ENCODE measurements around the gene LZIC.

Gene LZIC

GRCh38 chr1:9888886-9889285 lies 54.3 kb downstream of the LZIC start:
- DNase-seq (ENCODE audit: low read depth) = no peak
- TF ChIP-seq, protein P1, sequence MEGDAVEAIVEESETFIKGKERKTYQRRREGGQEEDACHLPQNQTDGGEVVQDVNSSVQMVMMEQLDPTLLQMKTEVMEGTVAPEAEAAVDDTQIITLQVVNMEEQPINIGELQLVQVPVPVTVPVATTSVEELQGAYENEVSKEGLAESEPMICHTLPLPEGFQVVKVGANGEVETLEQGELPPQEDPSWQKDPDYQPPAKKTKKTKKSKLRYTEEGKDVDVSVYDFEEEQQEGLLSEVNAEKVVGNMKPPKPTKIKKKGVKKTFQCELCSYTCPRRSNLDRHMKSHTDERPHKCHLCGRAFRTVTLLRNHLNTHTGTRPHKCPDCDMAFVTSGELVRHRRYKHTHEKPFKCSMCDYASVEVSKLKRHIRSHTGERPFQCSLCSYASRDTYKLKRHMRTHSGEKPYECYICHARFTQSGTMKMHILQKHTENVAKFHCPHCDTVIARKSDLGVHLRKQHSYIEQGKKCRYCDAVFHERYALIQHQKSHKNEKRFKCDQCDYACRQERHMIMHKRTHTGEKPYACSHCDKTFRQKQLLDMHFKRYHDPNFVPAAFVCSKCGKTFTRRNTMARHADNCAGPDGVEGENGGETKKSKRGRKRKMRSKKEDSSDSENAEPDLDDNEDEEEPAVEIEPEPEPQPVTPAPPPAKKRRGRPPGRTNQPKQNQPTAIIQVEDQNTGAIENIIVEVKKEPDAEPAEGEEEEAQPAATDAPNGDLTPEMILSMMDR (IDR thresholded peaks at IDR 0.05; ENCODE audit: low read length, missing control alignments) = no peak
- no peak overlapping the region for H3K4me3 ChIP-seq (replicated peaks; ENCODE audit: low read depth, low read length)

DNA sequence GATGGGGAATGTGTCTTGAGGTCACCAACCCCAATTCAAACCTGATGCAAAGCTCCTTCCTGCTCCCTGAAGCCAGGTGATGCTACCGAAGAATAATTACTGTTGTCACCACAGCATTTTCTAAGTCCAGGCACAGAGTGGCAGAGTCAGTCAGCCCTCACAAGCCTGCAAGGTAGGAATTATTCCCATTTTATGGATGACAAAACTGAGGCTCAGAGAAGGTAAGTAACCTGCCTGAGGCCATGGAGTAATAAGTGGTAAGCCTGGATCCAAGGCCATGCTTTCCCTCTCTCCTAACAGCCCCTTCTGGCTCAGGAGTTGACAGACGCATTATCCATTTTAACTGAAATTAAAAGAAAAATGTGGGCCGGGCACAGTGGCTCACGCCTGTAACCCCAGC lies 56.1 kb downstream of the LZIC start:
- DNase-seq (ENCODE audit: low read depth) = no peak
- H3K4me3 ChIP-seq (replicated peaks; ENCODE audit: low read depth, low read length) = no peak overlapping the region
- TF ChIP-seq, protein P1 (IDR thresholded peaks at IDR 0.05; ENCODE audit: low read length, missing control alignments) = no peak

DNA sequence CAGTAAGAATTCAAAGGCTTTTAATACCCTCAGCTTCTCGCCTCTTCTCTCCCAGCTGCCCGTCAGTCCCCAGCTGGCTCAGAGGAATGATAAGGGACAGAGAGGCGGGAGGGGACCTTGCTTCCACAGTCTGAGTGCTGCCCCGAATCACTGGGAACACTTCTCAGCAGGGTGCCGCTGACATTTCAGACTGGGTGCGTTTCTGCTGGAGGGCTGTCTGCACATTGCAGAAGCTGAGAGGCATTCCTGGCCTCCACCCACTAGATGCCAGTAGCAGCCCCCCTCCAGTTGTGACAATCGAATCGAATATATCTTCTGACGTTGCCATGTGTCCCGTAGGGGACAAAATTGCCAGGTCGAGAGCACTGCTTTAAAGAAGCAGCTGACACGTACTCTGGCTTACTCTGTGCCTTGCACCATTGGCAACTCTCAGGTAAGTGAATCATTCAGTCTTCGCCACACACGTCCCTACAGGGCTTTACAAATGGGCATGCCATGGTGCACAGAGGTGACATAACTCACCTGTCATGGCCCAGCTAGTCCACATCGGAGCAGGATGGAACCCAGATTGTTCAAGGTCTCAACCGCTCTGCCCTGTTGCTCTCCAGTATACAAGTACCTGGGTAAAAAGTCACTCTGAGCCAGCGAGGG lies 57.0 kb downstream of the LZIC start:
- H3K4me3 ChIP-seq (replicated peaks; ENCODE audit: low read depth, low read length) = no peak overlapping the region
- no peak for DNase-seq (ENCODE audit: low read depth)
- TF ChIP-seq, protein P1 (IDR thresholded peaks at IDR 0.05; ENCODE audit: low read length, missing control alignments) = no peak

GRCh38 chr1:9884805-9885204 lies 58.4 kb downstream of the LZIC start:
- no peak for DNase-seq (ENCODE audit: low read depth)
- no peak overlapping the region for H3K4me3 ChIP-seq (replicated peaks; ENCODE audit: low read depth, low read length)
- TF ChIP-seq, protein P1 (IDR thresholded peaks at IDR 0.05; ENCODE audit: low read length, missing control alignments) = no peak

DNA sequence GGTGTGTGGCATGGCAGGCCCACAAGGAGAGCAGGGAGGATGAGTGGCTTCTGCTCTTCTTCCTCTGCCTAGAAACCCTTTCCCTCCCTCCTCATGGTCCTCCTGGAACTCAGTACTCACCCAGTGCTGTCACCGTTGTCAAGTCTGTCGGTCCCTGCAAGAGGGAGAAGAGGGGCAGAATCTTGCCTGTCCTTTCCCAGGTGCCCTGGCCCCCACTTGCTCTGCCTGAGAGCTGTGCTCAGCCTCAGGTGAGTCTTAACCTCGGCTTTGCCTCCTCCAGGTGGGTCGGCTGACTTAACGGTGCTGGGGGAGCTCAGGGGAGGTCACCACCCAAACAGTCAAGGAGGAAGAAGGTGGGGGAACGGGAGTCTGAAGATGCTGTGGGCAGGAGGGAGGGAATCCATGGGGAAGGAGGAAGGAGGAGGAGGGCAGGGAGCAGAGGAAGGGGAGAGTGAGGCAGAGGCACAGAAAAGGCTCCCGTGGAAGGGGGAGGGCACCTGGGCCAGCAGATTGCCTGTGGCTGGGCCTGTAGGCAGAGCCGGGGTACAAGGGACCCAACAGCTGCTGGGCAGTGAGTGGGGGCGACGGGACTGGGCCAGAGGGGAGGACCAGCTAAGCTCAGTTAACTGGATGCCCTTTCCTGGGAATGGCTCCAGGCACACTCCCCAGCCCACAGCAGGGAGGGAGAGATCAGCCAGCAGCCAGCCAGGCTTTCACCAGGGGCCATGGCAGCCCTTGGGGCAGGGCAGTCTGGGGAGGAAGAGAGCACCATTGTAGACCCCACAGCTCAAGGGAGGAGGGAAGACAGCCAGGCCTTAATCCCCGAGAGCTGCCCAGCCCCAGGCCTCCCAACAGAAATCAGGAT lies 59.4 kb downstream of the LZIC start:
- H3K4me3 ChIP-seq (replicated peaks; ENCODE audit: low read depth, low read length) = no peak overlapping the region
- DNase-seq (ENCODE audit: low read depth) = no peak
- TF ChIP-seq, protein P1 (IDR thresholded peaks at IDR 0.05; ENCODE audit: low read length, missing control alignments) = no peak

DNA sequence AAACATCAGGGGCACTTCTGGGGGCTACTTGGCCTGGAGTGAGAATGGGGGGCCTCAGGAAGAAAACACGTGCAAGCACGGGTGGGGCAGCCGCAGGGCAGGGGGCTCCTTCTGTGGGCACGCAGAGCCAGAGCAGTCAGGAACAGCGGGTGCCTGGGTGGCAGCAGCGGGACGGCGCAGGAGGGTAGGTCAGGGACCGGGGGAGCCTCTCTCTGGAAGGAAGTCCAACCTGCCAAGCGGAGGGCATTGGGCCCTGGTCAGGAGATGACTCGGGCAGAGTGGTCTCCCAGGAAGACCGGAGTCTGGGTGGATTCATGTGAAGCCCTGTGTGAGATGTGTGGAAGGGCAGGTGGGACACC lies 60.3 kb downstream of the LZIC start:
- H3K4me3 ChIP-seq (replicated peaks; ENCODE audit: low read depth, low read length) = no peak overlapping the region
- TF ChIP-seq, protein P1 (IDR thresholded peaks at IDR 0.05; ENCODE audit: low read length, missing control alignments) = no peak
- no peak for DNase-seq (ENCODE audit: low read depth)

All from fibroblast of pulmonary artery (primary cell).